BJ (cell line): ENCODE measurements around the gene DGKH. TPM values are rescaled to one million over a fixed set of nuclear protein-coding genes. Genes with fewer than 3 reads are reported as not detected.

Experiments used
- CTCF ChIA-PET: fragments of 350-600 bp; formaldehyde crosslinking; extraction: SDS; loops from one replicate; lab custom pipeline; 2021; ENCODE audit warnings: antibody characterized with exemption, inconsistent platforms; lab: Yijun Ruan, JAX
- POLR2A ChIA-PET: fragments of 300-600 bp; sonication (Branson Sonifier 250); formaldehyde crosslinking; extraction: SDS; loops from one replicate; lab custom pipeline; 2021; ENCODE audit warnings: antibody characterized with exemption; lab: Charles Lee
- DNase-seq: peaks from one replicate; pipeline ENCODE4 v3.0.0-alpha.2; 2011; ENCODE audit warnings: low read depth
- H3K27me3 ChIP-seq: 2 replicates; pipeline ENCODE4 v1.6.0; 2011; ENCODE audit warnings: low read length; ENCODE audit not compliant: control insufficient read depth, insufficient read depth
- H3K36me3 ChIP-seq: 2 replicates; pipeline ENCODE4 v1.5.1; 2011; ENCODE audit warnings: low read length; ENCODE audit not compliant: control insufficient read depth, insufficient read depth
- H3K4me3 ChIP-seq: 2 replicates; pipeline ENCODE4 v1.5.1; 2011; ENCODE audit warnings: low read depth, mild to moderate bottlenecking, control low read depth, low read length
- CTCF ChIP-seq: IDR thresholded peaks from 2 replicates; pipeline ENCODE4 v1.5.1; 2011; ENCODE audit warnings: low read depth, mild to moderate bottlenecking, control low read depth, inconsistent platforms, low read length, moderate library complexity; ENCODE audit not compliant: insufficient read depth
- polyA plus RNA-seq: library from polyadenylated mRNA; depleted of rRNA; stranded (reverse); fragments of >200 nt; gene quantifications from 2 replicates; pipeline ENCODE4 v1.2.3, GENCODE V29; 2011

DGKH gene
- polyA plus RNA-seq, 1 experiment = 4.2 TPM

GRCh38 chr13:42177189-42177588, 128.7 kb downstream of the DGKH start:
- peaks cover 4% of the 10 kb centered on the region for H3K36me3 ChIP-seq
- POLR2A ChIA-PET = no interaction called here
- H3K27me3 ChIP-seq = no peaks in the 10 kb centered on the region
- no peak for DNase-seq
- no peak overlapping the region for H3K4me3 ChIP-seq
- TF ChIP-seq CTCF = no peak
- CTCF ChIA-PET = interaction anchor here (0.8 kb wide), 1 partner anchor 768 kb away, joined by 3 read pairs; no protein-coding TSS in a partner anchor

DNA sequence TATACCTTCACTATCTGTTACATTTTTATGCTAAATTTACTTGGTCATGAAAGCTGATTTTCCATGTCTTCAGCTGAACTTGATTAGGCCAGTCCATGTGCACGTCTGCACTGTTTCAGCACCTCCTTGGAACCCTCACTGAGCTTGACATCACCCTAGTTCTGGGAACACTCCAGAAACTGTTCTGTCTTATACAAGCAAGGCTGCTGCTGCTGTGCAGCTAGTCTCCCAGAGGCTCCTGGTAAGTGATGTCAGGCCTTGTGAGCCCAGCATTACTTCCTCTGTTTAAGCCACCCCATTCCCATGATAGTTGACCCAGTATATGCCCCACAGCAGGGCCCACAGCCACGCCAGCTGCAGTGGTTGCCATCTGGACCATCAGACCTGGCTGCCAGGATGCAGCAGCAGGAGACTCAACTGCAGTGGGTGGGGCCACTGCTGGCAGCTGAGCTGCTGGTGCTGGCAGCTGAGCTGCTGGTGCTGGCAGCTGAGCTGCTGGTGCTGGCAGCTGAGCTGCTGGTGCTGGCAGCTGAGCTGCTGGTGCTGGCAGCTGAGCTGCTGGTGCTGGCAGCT, 133.0 kb downstream of the DGKH start:
- ChIA-PET POLR2A (no interaction called here), CTCF (interaction anchor here (1.1 kb wide), 1 partner anchor 9 kb away, joined by 4 read pairs; no protein-coding TSS in a partner anchor)
- H3K4me3 ChIP-seq = no peak overlapping the region
- TF ChIP-seq CTCF = no peak
- no peak for DNase-seq
- peaks cover 5% of the 10 kb centered on the region for H3K36me3 ChIP-seq
- H3K27me3 ChIP-seq = no peaks in the 10 kb centered on the region

GRCh38 chr13:42189061-42189460, 140.6 kb downstream of the DGKH start:
- H3K4me3 ChIP-seq = no peak overlapping the region
- CTCF ChIA-PET = no interaction called here
- DNase-seq = no peak
- no peak for TF ChIP-seq CTCF
- POLR2A ChIA-PET = no interaction called here
- H3K27me3 ChIP-seq = no peaks in the 10 kb centered on the region
- H3K36me3 ChIP-seq = peaks cover 8% of the 10 kb centered on the region

DNA sequence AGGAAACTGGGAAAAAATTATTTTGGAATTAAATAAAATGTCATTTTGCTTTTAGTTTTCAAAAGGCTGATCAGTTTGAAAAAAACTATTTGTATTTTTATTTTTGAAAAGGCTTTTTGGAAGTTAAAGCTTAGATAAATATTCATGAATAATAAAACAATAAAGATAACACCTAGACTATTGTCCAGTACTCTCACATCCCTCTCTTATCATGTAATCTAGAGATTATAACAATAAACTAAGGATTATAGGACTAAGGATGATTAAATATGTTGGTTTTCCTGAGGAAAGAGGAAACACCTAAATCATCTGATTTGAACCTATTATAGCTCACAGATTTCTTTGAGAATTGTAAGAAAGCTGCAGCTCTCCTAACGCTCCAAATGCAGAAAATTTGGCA, 142.1 kb downstream of the DGKH start:
- CTCF ChIA-PET = interaction anchor here (1.5 kb wide), 1 partner anchor 10 kb away, joined by 4 read pairs; no protein-coding TSS in a partner anchor
- Histone ChIP-seq H3K27me3 (no peaks in the 10 kb centered on the region), H3K4me3 (no peak overlapping the region), H3K36me3 (peaks cover 7% of the 10 kb centered on the region)
- POLR2A ChIA-PET = interaction anchor here (0.9 kb wide), 1 partner anchor 24 kb away, joined by 3 read pairs; no protein-coding TSS in a partner anchor
- no peak for DNase-seq
- no peak for TF ChIP-seq CTCF

GRCh38 chr13:42211704-42212464, 163.4 kb downstream of the DGKH start:
- POLR2A ChIA-PET = no interaction called here
- Histone ChIP-seq H3K36me3 (peaks cover 2% of the 10 kb centered on the region; the same call in 1 of the 2 replicates), H3K4me3 (no peak overlapping the region), H3K27me3 (no peaks in the 10 kb centered on the region)
- CTCF ChIA-PET = interaction anchor here (0.5 kb wide), 2 partner anchors 67 to 422 kb away, joined by 3 read pairs; no protein-coding TSS in a partner anchor
- TF ChIP-seq CTCF = no peak
- peak; percentile 4 for DNase-seq
